Neutrophil (primary cell): ENCODE data around the gene CTNNA2.

Source experiments
- H3K27ac ChIP-seq: fragments of 200-600 bp; sonication (generic); 2 replicates; pipeline ENCODE4 v1.5.1; 2016; ENCODE audit warnings: mild to moderate bottlenecking, moderate library complexity
- H3K27me3 ChIP-seq: fragments of 200-600 bp; sonication (generic); 2 replicates; pipeline ENCODE4 v1.6.0; 2016; ENCODE audit warnings: mild to moderate bottlenecking
- H3K36me3 ChIP-seq: fragments of 200-600 bp; sonication (generic); 2 replicates; pipeline ENCODE4 v1.5.1; 2017
- H3K4me1 ChIP-seq, 2 experiments: fragments of 200-600 bp in 1 of 2; sonication (generic) in 1 of 2; 1 replicate in 1 of 2; 2 replicates in 1 of 2; pipeline versions ENCODE4 v1.5.1 to v1.6.1; 2013 to 2016; ENCODE audit warnings: low read depth in 1 of 2, low read length in 1 of 2, mild to moderate bottlenecking in 1 of 2, moderate library complexity in 1 of 2; ENCODE audit not compliant: control insufficient read depth in 1 of 2, insufficient read depth in 1 of 2
- H3K4me3 ChIP-seq, 2 experiments: fragments of 200-600 bp in 1 of 2; sonication (generic) in 1 of 2; 1 replicate in 1 of 2; 2 replicates in 1 of 2; pipeline ENCODE4 v1.5.1; 2013 to 2016; ENCODE audit warnings: low read depth in 1 of 2, low read length in 1 of 2, mild to moderate bottlenecking in 1 of 2, moderate library complexity in 1 of 2
- H3K9me3 ChIP-seq: fragments of 200-600 bp; sonication (generic); 2 replicates; pipeline ENCODE4 v1.5.1; 2016
- TF ChIP-seq, protein P1 (sequence below): fragments of 200-600 bp; sonication (generic); IDR thresholded peaks from 2 replicates; pipeline ENCODE4 v1.5.1; 2016; ENCODE audit warnings: antibody characterized with exemption

The CTNNA2 gene

DNA sequence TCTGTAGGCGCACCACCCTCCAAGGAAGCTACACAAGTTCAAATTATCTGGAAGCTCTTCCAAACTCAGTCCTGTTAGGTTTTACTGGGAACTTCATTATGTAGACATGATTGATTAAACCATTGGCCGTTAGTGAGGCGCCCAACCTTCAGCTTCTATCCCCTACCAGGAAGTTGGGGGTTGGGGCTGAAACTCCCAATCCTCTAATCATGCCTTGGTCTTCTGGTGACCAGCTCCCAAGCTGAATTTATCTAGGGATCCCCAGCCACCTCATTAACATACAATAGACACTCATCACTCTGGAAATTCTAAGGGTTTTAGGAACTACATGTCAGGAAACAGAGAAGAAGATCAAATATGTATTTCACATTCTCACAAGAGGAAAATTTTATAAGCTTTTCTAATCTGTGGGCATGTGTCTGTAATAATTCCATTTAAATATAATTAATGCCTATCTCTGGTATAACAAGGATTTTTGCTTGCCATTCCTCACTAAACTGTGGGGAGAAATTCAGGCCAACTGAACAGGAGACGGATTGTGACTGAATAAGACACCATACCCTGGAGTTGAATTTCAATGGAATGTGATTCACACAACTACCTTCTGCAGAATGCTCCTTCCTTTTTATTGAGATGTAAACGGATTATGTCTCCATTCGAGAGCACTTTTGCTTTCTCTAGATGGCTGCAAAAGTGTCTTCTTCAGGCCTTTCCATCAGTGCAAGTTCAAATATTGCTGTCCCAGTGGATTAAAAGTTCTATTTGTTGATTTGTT, 463.1 kb downstream of the CTNNA2 start:
- H3K4me3 ChIP-seq: no peak overlapping the region
- H3K4me1 ChIP-seq: no peaks in the 10 kb centered on the region
- no peak overlapping the region for H3K27ac ChIP-seq
- H3K9me3 ChIP-seq: no peaks in the 10 kb centered on the region
- peaks cover 4% of the 10 kb centered on the region for H3K27me3 ChIP-seq
- TF ChIP-seq, protein P1, sequence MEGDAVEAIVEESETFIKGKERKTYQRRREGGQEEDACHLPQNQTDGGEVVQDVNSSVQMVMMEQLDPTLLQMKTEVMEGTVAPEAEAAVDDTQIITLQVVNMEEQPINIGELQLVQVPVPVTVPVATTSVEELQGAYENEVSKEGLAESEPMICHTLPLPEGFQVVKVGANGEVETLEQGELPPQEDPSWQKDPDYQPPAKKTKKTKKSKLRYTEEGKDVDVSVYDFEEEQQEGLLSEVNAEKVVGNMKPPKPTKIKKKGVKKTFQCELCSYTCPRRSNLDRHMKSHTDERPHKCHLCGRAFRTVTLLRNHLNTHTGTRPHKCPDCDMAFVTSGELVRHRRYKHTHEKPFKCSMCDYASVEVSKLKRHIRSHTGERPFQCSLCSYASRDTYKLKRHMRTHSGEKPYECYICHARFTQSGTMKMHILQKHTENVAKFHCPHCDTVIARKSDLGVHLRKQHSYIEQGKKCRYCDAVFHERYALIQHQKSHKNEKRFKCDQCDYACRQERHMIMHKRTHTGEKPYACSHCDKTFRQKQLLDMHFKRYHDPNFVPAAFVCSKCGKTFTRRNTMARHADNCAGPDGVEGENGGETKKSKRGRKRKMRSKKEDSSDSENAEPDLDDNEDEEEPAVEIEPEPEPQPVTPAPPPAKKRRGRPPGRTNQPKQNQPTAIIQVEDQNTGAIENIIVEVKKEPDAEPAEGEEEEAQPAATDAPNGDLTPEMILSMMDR: no peak
- H3K36me3 ChIP-seq: no peaks in the 10 kb centered on the region

DNA sequence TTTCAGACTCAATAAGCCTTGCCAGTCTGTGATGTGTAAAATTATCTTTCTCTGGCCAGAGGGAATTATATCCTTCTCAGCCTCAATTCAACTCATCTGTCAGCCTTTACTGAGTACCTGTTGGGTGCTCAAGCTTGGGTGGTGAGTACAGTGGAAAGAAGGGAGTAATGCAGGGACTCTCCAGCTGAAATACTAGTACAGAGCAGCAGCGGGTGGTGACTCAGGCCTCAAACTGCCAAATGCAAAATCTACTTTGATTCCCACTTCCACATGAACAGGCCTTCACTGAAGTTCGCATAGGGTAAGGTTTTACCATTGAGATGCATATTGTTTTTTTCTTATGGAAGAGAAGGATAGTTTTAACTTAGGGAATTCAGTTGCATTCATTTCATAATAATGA, 464.9 kb downstream of the CTNNA2 start:
- Histone ChIP-seq H3K9me3 (no peaks in the 10 kb centered on the region), H3K36me3 (no peaks in the 10 kb centered on the region), H3K4me1 (no peaks in the 10 kb centered on the region), H3K27me3 (peaks cover 11% of the 10 kb centered on the region), H3K27ac (no peak overlapping the region), H3K4me3 (no peak overlapping the region)
- TF ChIP-seq, protein P1: no peak

- Histone ChIP-seq H3K36me3 (no peaks in the 10 kb centered on the region), H3K9me3 (no peaks in the 10 kb centered on the region), H3K4me3 (no peak overlapping the region), H3K27ac (no peak overlapping the region), H3K4me1 (no peaks in the 10 kb centered on the region), H3K27me3 (peaks cover 18% of the 10 kb centered on the region)
- TF ChIP-seq, protein P1: no peak
Observed at GRCh38 chr2:79980116-79980515, 467.3 kb downstream of the CTNNA2 start.

- Histone ChIP-seq H3K9me3 (no peaks in the 10 kb centered on the region), H3K27me3 (peaks cover 18% of the 10 kb centered on the region), H3K4me3 (no peak overlapping the region), H3K4me1 (no peaks in the 10 kb centered on the region), H3K36me3 (no peaks in the 10 kb centered on the region), H3K27ac (no peak overlapping the region)
- TF ChIP-seq, protein P1: no peak
Observed at GRCh38 chr2:79980816-79981215, 468.0 kb downstream of the CTNNA2 start.

- H3K4me1 ChIP-seq: no peaks in the 10 kb centered on the region
- TF ChIP-seq, protein P1: no peak
- H3K27ac ChIP-seq: no peak overlapping the region
- no peak overlapping the region for H3K4me3 ChIP-seq
- no peaks in the 10 kb centered on the region for H3K36me3 ChIP-seq
- H3K27me3 ChIP-seq: peaks cover 18% of the 10 kb centered on the region
- H3K9me3 ChIP-seq: no peaks in the 10 kb centered on the region
Observed at GRCh38 chr2:79981316-79981715, 468.5 kb downstream of the CTNNA2 start.
